ENCODE data around the gene BNIP1.

BNIP1 gene

DNA sequence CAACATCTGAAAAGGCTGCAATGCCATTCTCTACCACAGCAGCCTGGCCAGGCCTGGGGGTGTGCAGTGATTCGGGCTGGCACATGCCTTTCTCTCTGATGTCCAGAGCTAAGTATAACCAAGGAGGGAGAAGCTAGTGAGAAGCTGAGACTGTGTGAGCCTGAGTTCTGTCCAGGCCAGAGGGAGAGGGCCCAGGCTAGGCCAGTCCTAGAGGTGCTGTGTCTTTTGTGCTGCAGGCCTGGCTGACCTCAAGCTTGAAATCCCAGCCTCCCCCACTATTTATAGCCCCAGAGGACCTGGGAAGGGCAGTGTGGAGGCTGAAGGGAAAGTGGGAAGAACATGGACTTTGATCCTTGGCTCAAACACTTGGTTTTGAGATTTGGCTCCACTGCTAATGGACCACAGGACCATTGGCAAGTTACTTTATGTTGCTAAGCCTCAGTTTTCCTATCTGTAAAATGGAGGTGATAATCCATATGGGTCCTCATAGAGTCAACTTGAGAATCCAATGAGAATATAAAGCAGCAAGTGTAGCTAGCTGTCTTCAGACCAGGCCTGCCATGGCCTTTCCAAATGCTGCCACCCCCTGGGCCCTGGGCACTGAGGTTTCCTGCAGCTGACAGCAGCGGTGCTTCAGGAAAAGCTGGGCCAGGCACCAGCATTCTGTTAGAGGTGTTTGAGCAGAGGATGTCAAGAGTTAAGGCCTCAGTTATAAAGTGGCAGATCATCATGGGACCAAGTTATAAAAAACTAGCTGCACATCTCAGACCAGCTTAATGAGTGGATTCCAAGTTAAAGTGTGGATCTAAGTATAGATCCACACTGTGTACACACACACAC lies 21.1 kb downstream of the BNIP1 start (continued):
- TF ChIP-seq, protein P1, sequence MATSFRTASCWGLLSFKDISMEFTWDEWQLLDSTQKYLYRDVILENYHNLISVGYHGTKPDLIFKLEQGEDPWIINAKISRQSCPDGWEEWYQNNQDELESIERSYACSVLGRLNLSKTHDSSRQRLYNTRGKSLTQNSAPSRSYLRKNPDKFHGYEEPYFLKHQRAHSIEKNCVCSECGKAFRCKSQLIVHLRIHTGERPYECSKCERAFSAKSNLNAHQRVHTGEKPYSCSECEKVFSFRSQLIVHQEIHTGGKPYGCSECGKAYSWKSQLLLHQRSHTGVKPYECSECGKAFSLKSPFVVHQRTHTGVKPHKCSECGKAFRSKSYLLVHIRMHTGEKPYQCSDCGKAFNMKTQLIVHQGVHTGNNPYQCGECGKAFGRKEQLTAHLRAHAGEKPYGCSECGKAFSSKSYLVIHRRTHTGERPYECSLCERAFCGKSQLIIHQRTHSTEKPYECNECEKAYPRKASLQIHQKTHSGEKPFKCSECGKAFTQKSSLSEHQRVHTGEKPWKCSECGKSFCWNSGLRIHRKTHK (tag by site-specific recombination; IDR thresholded peaks at IDR 0.05): no peak

DNA sequence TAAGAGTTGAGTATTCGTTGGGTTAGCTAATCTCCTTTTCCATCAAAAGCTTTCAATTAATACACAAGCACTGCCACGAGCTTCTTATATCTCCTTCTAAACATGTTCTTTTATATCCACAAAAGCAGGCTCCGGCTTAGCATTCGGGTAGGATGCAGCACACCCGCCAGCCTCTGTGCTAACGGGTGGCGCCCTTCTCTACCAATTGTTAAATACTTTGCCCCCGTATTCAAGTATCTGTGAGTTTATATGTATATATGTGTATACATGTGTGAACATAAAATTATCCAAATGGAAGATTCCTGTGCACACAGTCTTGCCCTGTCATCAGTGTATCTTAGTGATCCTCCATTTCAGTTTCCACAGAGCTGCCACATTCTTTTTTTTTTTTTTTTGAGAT lies 27.8 kb downstream of the BNIP1 start:
- TF ChIP-seq KLF16 (tag by site-specific recombination; IDR thresholded peaks at IDR 0.05) (no peak), KLF10 (tag by site-specific recombination; IDR thresholded peaks at IDR 0.05) (no peak), ZNF311 (tag by site-specific recombination; IDR thresholded peaks at IDR 0.05; ENCODE audit: borderline replicate concordance) (no peak), ZNF37A (tag by site-specific recombination; IDR thresholded peaks at IDR 0.05) (no peak), OVOL3 (tag by site-specific recombination; IDR thresholded peaks at IDR 0.05) (no peak), ZNF23 (tag by site-specific recombination; IDR thresholded peaks at IDR 0.05; ENCODE audit: borderline replicate concordance) (no peak), ZNF664 (tag by site-specific recombination; IDR thresholded peaks at IDR 0.05) (no peak)
- TF ChIP-seq, protein P2, sequence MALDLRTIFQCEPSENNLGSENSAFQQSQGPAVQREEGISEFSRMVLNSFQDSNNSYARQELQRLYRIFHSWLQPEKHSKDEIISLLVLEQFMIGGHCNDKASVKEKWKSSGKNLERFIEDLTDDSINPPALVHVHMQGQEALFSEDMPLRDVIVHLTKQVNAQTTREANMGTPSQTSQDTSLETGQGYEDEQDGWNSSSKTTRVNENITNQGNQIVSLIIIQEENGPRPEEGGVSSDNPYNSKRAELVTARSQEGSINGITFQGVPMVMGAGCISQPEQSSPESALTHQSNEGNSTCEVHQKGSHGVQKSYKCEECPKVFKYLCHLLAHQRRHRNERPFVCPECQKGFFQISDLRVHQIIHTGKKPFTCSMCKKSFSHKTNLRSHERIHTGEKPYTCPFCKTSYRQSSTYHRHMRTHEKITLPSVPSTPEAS (tag by site-specific recombination; IDR thresholded peaks at IDR 0.05): no peak
- ChIA-PET POLR2A (interaction anchor here (0.6 to 0.7 kb wide), 2 partner anchors 40 to 57 kb away, joined by 4 to 6 read pairs; no protein-coding TSS in a partner anchor), CTCF (no interaction called here)
- Histone ChIP-seq H3K9me3 (ENCODE audit: control insufficient read depth, insufficient read depth, low read depth, low read length) (no peaks in the 10 kb centered on the region), H3K4me1 (ENCODE audit: control insufficient read depth, insufficient read depth, low read length) (no peaks in the 10 kb centered on the region), H3K4me3 (ENCODE audit: low read depth, low read length) (no peak overlapping the region), H3K27ac (ENCODE audit: extremely low read depth, low read depth, low read length) (no peak overlapping the region), H3K36me3 (ENCODE audit: control insufficient read depth in 2 of 2, insufficient read depth in 1 of 2, low read length in 2 of 2) (no peaks in the 10 kb centered on the region)

DNA sequence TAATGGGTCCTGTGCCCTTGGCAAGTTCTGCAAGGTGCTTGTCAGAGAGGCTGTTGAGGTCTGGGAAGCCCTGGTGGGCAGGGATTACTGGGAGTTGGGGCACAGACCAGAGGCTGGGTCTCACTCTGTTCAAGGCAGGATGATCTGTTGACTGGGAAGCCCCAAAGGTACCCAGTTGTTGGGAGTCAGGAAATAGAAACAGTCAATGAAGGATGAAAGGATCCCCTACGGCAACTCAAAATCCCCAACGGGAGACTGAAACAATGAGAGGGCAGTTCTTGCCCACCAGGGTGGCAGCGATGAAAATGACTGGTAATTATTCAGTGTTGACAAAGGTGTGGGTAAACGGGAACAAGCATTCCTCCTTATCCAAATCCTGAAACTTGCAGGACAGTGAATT lies 31.2 kb downstream of the BNIP1 start:
- Histone ChIP-seq H3K4me1 (ENCODE audit: control insufficient read depth, insufficient read depth, low read length) (no peaks in the 10 kb centered on the region), H3K36me3 (ENCODE audit: control insufficient read depth in 2 of 2, insufficient read depth in 1 of 2, low read length in 2 of 2) (no peaks in the 10 kb centered on the region), H3K9me3 (ENCODE audit: control insufficient read depth, insufficient read depth, low read depth, low read length) (no peaks in the 10 kb centered on the region), H3K27ac (ENCODE audit: extremely low read depth, low read depth, low read length) (no peak overlapping the region), H3K4me3 (ENCODE audit: low read depth, low read length) (no peak overlapping the region)
- ChIA-PET CTCF (no interaction called here), POLR2A (no interaction called here)
- TF ChIP-seq ZNF266 (tag by site-specific recombination; IDR thresholded peaks at IDR 0.05; ENCODE audit: low read depth): no peak
- no peak for TF ChIP-seq ZNF155 (tag by site-specific recombination; IDR thresholded peaks at IDR 0.05)
- no peak for TF ChIP-seq ZNF211 (tag by site-specific recombination; IDR thresholded peaks at IDR 0.05; ENCODE audit: low read depth)
- no peak for TF ChIP-seq ZNF335 (tag by site-specific recombination; conservative IDR thresholded peaks at IDR 0.05)
- no peak for TF ChIP-seq ZBTB1 (tag by site-specific recombination; IDR thresholded peaks at IDR 0.05)
- TF ChIP-seq, protein P3, sequence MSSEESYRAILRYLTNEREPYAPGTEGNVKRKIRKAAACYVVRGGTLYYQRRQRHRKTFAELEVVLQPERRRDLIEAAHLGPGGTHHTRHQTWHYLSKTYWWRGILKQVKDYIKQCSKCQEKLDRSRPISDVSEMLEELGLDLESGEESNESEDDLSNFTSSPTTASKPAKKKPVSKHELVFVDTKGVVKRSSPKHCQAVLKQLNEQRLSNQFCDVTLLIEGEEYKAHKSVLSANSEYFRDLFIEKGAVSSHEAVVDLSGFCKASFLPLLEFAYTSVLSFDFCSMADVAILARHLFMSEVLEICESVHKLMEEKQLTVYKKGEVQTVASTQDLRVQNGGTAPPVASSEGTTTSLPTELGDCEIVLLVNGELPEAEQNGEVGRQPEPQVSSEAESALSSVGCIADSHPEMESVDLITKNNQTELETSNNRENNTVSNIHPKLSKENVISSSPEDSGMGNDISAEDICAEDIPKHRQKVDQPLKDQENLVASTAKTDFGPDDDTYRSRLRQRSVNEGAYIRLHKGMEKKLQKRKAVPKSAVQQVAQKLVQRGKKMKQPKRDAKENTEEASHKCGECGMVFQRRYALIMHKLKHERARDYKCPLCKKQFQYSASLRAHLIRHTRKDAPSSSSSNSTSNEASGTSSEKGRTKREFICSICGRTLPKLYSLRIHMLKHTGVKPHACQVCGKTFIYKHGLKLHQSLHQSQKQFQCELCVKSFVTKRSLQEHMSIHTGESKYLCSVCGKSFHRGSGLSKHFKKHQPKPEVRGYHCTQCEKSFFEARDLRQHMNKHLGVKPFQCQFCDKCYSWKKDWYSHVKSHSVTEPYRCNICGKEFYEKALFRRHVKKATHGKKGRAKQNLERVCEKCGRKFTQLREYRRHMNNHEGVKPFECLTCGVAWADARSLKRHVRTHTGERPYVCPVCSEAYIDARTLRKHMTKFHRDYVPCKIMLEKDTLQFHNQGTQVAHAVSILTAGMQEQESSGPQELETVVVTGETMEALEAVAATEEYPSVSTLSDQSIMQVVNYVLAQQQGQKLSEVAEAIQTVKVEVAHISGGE (tag by site-specific recombination; conservative IDR thresholded peaks at IDR 0.05; ENCODE audit: low read depth): no peak
- no peak for TF ChIP-seq ZBTB21 (tag by site-specific recombination; IDR thresholded peaks at IDR 0.05)
- no peak for TF ChIP-seq ZNF2 (tag by site-specific recombination; IDR thresholded peaks at IDR 0.05)
- no peak for TF ChIP-seq TRIM28 (IDR thresholded peaks at IDR 0.05; ENCODE audit: borderline replicate concordance, low read length)
- TF ChIP-seq ZNF114 (tag by site-specific recombination; IDR thresholded peaks at IDR 0.05): no peak
- TF ChIP-seq ZNF426 (tag by site-specific recombination; IDR thresholded peaks at IDR 0.05): no peak
- TF ChIP-seq ZNF549 (tag by site-specific recombination; IDR thresholded peaks at IDR 0.05): no peak
- no peak for TF ChIP-seq ZNF707 (tag by site-specific recombination; IDR thresholded peaks at IDR 0.05)
- no peak for TF ChIP-seq ZNF121 (tag by site-specific recombination; IDR thresholded peaks at IDR 0.05)
- TF ChIP-seq ZNF621 (tag by site-specific recombination; IDR thresholded peaks at IDR 0.05): no peak

Measured in HEK293 (cell line).